Hematopoietic multipotent progenitor cell treated with erythropoietin and hydrocortisone succinate and interleukin-3 and kit ligand, for 8 days (in vitro differentiated cells): Measurements from ENCODE around the gene RRAS.
A peak's percentile ranks its signal among the peaks of the same experiment; 100 is the strongest.
"Not testable (repeated sequence)": the region's sequence is repeated elsewhere in the genome, so short reads cannot be mapped to it uniquely, and the experiment has no call there.

Source experiments
- DNase-seq: peaks from one replicate; pipeline ENCODE4 v3.0.0-alpha.2; 2015

Gene RRAS

GRCh38 chr19:49652551-49653465, 12.9 kb upstream of the RRAS start:
- DNase-seq: no peak

DNA sequence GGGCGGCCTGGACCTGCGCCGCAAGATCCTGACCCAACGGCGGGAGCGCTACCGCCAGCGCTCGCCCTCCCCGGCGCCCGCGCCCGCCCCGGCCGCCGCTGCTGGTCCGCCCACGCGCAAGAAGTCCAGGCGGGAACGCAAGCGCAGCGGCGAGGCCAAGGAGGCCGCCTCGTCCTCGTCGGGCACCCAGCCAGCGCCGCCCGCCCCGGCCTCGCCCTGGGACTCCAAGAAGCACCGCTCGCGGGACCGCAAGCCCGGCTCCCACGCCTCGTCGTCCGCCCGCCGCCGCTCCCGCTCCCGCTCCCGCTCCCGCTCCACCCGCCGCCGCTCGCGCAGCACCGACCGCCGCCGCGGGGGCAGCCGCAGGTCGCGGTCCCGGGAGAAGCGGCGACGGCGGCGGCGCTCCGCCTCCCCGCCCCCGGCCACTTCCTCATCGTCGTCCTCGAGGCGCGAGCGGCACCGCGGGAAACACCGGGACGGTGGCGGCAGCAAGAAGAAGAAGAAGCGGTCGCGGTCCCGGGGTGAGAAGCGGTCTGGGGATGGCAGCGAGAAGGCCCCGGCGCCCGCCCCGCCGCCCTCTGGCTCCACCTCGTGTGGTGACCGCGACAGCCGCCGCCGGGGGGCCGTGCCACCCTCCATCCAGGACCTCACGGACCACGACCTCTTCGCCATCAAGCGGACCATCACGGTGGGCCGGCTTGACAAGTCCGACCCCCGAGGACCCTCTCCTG, 12.0 kb upstream of the RRAS start:
- DNase-seq: no peak

- DNase-seq: no peak
Observed at GRCh38 chr19:49651029-49651819, 11.3 kb upstream of the RRAS start.

DNA sequence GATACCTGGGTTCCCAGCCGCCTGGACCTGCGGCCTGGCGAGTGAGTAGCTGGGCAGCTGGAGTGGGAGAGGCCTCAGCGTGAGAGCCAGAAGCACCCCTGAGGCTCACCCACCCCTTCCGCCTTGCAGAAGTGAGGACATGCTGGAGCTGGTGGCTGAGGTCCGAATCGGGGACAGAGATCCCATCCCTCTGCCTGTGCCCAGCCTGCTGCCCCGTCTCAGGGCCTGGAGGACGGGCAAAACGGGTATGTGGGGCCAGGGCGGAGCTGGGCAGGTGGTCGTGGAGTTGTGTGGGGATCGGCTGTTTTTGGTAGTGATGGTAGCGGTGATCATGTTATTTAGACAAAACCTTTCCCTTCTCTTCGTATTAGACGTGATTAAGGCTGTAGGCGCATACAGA, 6.6 kb upstream of the RRAS start:
- DNase-seq: no peak

GRCh38 chr19:49645995-49646394, 6.1 kb upstream of the RRAS start:
- no peak for DNase-seq

- DNase-seq: no peak
Observed at GRCh38 chr19:49645592-49645991, 5.6 kb upstream of the RRAS start.

GRCh38 chr19:49643466-49643865, 3.5 kb upstream of the RRAS start:
- DNase-seq: peak; percentile 63

GRCh38 chr19:49642492-49643035, 2.6 kb upstream of the RRAS start:
- peak; percentile 25 for DNase-seq

DNA sequence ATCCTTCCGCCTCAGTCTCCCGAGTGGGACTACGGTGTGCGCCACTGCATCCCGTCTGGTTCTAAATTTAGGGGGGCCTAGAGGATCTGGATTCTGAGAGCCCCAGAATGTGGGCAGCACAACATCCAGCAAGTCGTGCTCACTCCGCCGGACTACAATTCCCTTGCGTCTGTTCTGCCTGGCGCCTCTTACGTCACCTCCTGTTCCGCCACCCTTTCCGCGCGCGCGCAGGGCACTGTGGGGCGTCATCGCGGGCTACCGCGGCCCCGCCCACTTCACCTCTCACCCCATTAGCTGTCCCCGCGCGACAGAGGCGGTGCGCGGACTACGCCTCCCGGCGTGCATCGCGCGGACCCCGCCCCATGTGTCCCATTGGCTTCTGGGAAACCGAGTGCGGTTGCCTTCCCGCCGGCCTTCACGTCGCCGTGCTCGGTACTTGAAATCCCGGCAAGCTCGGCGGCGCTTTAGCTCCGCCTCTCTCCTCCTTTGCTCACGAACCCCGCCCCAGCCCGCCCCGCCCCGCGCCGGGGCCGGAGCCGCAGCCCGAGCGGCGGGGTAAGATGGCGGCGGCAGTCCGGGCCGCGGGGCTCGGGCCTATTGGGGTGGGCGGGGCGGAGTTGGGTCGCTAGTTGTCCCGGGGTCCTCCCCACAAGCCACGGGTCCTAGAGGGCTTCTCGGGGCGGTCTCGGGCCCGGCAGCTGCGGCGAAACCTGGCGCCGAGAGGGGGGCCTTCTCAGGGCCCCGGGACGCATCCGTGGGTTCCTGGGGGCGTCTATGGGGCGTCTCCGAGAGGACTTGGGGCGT, 1.9 kb upstream of the RRAS start, which contains the start of gene SCAF1:
TSS of gene SCAF1 (plus strand) at position 522 of the 804 bp plus-strand sequence. CDS start 2,818 bp downstream, outside the sequence.
- DNase-seq: peak; percentile 99

- DNase-seq: no peak
Observed at GRCh38 chr19:49639401-49640112, 386 bp downstream of the RRAS start.

DNA sequence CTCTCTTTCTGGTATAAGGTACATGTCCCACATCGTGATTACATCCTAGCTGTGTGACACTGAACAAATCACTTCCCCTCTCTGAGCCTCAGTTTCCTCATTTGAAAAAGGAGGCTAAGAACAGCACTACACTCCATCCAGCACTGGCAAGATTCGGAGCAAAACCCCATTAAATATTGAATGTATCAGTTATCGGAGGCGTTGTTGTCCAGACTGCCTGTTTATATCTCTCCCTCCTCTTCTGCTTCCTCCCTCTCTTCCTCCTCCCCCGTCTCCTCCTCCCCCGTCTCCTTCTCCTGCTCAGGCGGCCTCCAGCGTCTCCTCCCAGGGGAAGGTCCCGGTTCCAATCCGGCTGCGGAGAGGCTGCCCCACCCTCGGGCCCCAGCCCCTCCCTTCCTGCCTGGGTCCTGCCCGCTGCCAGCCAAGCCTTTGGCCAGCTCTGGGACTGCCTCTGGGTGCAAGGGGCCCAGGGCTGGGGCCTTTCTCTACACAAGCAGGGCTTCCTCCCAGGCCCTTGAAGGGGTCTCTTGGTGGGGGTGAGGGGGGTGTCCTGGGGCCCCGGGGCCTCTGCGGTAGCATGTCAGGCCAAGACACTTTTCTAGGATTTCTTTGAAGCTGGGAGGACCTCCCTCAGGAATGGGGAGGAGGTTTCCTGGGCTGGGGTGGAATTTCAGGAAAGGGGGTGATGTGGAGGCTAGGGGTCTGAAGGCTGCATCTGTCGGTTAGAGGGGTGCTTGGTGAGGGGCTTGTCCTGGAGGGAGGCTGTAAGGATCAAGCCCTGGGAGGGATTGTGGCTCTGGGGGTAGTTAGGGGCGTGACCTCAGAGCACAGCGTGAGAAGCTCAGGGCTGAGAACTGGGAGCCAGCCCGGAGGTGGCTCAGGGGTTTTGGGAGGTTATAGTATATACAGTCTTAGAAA, 1.9 kb downstream of the RRAS start:
- peak; percentile 59 for DNase-seq

DNA sequence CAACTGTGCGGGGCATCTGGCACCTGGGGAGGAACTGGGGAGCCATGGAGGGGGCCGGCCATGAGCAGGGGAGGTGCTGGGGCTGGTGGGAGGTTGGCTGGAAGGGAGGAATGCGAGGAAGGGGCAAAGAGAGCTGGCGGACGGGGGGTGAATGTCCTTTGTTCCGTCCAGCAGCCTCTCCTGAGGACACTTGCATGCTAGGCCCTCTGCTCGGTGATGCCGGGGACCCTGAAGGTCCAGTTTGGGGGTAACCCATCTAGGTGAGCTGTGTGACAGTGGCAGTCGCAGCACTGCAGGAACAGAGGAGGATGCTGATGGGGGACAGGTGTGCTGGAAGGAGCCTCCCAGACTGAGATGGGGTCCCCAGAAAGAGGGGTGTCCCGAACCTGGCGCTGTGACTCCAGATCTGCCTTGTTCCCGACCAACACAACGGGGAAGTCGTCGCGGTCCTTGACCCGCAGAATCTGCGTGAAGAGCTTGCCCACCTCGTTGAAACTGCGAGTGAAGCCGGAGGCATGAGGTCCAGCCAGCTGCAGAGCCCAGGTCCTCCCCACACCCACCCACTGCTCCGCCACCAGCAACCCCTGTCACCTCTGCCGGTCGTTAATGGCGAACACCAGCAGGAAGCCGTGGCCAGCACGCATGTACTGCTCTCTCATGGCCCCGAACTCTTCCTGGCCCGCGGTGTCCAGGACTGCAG, 3.6 kb downstream of the RRAS start:
- DNase-seq: no peak

DNA sequence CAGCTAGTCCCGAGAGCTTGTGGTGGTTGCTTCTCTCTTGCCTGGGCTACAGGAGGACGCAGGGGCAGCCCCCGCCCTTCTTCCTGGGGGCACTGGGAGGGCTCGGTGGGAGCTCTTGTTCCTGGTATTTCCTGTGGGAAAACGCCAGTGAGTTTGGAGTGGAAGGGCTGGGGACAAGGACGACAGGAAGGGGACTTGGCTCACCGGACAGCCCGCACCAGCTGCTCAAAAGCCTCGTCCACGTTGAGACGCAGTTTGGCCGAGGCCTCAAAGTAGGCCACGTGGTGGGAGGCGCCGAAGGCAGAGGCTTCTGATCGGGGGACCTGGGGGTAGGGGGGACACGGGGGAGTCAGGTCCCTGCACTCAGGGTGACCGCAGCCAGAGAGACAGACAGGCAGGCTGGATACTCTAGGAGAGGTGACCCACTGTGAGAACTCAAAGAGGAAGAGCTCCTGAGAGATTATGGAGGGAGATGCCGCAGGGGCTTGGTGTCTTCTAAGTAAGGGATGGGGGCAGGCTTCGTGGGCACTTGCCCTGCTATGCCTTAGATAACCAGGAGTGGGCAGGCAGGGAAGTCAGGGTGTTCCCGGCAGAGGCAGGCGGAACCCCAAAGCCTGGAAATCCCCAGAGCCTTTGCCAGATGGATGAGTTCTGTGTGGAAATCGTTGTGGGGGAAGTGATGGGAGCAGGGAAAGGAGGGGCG, 4.3 kb downstream of the RRAS start:
- DNase-seq: no peak

GRCh38 chr19:49633273-49633672, 6.7 kb downstream of the RRAS start:
- DNase-seq: not testable (repeated sequence)

DNA sequence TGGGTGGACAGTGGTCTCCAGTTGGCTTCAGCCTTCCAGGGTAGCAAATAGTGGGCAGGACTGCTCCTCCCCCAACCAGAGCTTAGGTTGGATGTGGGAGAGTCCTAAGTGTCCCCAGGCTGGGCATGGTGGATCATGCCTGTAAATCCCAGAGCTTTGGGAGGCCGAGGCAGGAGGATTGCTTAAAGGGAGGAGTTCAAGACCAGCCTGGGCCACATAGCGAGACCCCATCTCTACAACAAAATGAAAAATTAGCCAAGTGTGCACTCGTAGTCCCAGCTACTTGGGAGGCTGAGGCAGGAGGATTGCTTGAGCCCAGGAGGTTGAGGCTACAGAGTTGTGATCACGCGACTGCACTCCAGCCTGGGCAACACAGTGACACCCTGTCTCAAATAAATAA, 7.4 kb downstream of the RRAS start:
- no peak for DNase-seq

GRCh38 chr19:49631610-49632192, 8.2 kb downstream of the RRAS start:
- no peak for DNase-seq

DNA sequence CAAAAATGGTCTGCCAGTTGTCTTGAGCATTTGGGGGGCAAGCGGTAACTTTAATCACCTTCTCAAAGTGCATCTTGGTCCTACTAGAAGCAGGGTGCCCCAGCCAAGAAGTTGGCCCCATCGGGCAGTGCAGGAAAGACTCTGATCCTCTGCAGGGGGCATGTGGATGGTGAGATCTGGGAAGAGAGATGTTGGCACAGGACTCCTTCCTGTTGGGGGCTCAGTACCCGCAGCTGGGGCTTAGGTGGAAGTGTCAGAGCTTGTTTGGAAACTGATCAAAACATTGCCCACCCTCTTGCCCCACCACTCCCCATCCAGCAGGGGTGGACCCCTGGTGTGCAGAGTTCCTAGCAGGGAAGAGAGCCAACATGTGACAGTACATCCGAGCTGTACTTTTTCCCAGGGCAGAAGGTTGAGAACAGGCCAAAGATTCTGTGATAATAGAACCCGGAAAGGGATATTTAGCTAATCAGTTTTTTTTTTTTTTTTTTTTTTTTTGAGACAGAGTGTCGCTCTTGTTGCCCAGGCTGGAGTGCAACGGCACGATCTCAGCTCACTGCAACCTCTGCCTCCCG, 8.8 kb downstream of the RRAS start:
- DNase-seq: no peak

GRCh38 chr19:49629659-49630058, 10.3 kb downstream of the RRAS start:
- DNase-seq: no peak
